Activated B cell treated with CpG ODN at 0.5 μM for 24 hours (primary cell): ENCODE measurements around the gene PTPN5. TPM values are rescaled to one million over a fixed set of nuclear protein-coding genes. Genes with fewer than 3 reads are reported as not detected.

ENCODE experiments used
- ATAC-seq: fragments of 200-7000 bp; cut with Tn5 transposase; one replicate; pipeline ENCODE4 v1.10.0; 2021; ENCODE audit warnings: low read depth, mild to moderate bottlenecking, moderate library complexity
- CTCF ChIA-PET: fragments of 350-600 bp; sonication (Branson Sonifier 250); formaldehyde crosslinking; loops from one replicate; lab custom pipeline; 2021; ENCODE audit warnings: antibody characterized with exemption; lab: Charles Lee
- POLR2A ChIA-PET: fragments of 350-600 bp; sonication (Branson Sonifier 250); formaldehyde crosslinking; loops from one replicate; lab custom pipeline; 2021; ENCODE audit warnings: antibody characterized with exemption; lab: Charles Lee
- DNase-seq: peaks from one replicate; pipeline ENCODE4 v3.0.0; 2022
- H3K27ac Mint-ChIP-seq: one replicate; pipeline ENCODE4 v1.8.0; 2020; ENCODE audit warnings: mixed read lengths
- H3K27me3 Mint-ChIP-seq: one replicate; pipeline ENCODE4 v1.8.0; 2021; ENCODE audit warnings: mixed read lengths
- H3K36me3 Mint-ChIP-seq: one replicate; pipeline ENCODE4 v1.8.0; 2021; ENCODE audit warnings: low read depth, mixed read lengths
- H3K4me1 Mint-ChIP-seq: one replicate; pipeline ENCODE4 v1.8.0; 2021; ENCODE audit warnings: mixed read lengths
- H3K4me3 Mint-ChIP-seq: one replicate; pipeline ENCODE4 v1.8.0; 2020; ENCODE audit warnings: mild to moderate bottlenecking, mixed read lengths
- H3K9me3 Mint-ChIP-seq: one replicate; pipeline ENCODE4 v1.8.0; 2020; ENCODE audit warnings: mixed read lengths
- intact Hi-C: fragments of 100-400 bp; cut with micrococcal nuclease; formaldehyde crosslinking; loops from one replicate; pipeline ENCODE4 v1.15.1; 2024
- total RNA-seq: library from RNA; stranded (reverse); gene quantifications from 2 replicates; pipeline ENCODE4 v1.2.3, GENCODE V29; 2022
- TF ChIP-seq, protein P1 (sequence below): fragments of 200-600 bp; IDR thresholded peaks from one replicate; pipeline ENCODE4 v1.8.0; 2022; ENCODE audit warnings: antibody characterized with exemption, mild to moderate bottlenecking

PTPN5 gene
- total RNA-seq, 1 donor from 2014 or later = not detected

DNA sequence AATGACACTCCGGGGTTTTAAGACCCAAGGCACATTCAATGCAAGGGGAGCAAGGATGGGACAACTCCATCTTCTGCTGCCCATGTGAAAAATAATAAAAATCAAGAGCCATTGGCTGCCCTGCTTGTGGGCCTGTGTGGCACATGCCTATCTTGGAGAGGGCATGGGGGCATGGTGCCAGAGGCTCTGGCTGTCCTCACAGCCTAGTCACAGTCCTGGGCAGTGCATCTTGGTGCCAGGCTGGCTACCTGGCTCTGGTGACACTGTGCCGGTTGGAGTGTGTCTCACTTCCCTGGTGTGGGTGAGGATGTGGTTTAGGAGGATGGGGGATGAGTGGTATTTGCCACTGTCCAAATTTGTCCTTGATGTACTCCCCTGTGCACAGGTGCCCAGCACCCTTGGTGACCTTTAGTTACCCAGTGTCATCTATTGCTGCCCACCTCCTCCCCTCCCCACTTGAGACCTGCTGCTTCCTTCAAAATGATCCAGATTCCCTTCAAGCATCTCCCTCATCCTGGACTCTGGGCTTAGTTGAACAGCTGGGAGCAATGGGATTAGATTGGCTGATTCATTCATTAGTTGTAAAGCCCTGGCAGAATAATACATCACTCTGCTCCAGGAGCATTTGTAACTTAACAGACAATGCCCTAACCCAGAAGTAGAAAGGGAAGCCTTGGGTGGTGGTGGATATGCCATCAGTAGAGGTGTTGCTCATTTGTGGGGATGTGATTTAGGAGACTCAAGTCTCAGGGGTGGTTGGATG lies 88.4 kb downstream of the PTPN5 start:
- ChIA-PET POLR2A (no interaction called here), CTCF (interaction anchor here (1.4 kb wide), 1 partner anchor 19 kb away, joined by 4 read pairs; no protein-coding TSS in a partner anchor)
- DNase-seq (no peak), ATAC-seq (no peak)
- no peak overlapping the region for H3K4me3 Mint-ChIP-seq
- peaks cover 34% of the 10 kb centered on the region for H3K4me1 Mint-ChIP-seq
- H3K27me3 Mint-ChIP-seq = peaks cover 14% of the 10 kb centered on the region
- no peaks in the 10 kb centered on the region for H3K36me3 Mint-ChIP-seq
- intact Hi-C loops = no loop called here
- TF ChIP-seq, protein P1, sequence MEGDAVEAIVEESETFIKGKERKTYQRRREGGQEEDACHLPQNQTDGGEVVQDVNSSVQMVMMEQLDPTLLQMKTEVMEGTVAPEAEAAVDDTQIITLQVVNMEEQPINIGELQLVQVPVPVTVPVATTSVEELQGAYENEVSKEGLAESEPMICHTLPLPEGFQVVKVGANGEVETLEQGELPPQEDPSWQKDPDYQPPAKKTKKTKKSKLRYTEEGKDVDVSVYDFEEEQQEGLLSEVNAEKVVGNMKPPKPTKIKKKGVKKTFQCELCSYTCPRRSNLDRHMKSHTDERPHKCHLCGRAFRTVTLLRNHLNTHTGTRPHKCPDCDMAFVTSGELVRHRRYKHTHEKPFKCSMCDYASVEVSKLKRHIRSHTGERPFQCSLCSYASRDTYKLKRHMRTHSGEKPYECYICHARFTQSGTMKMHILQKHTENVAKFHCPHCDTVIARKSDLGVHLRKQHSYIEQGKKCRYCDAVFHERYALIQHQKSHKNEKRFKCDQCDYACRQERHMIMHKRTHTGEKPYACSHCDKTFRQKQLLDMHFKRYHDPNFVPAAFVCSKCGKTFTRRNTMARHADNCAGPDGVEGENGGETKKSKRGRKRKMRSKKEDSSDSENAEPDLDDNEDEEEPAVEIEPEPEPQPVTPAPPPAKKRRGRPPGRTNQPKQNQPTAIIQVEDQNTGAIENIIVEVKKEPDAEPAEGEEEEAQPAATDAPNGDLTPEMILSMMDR = no peak
- no peak overlapping the region for H3K27ac Mint-ChIP-seq
- no peaks in the 10 kb centered on the region for H3K9me3 Mint-ChIP-seq

DNA sequence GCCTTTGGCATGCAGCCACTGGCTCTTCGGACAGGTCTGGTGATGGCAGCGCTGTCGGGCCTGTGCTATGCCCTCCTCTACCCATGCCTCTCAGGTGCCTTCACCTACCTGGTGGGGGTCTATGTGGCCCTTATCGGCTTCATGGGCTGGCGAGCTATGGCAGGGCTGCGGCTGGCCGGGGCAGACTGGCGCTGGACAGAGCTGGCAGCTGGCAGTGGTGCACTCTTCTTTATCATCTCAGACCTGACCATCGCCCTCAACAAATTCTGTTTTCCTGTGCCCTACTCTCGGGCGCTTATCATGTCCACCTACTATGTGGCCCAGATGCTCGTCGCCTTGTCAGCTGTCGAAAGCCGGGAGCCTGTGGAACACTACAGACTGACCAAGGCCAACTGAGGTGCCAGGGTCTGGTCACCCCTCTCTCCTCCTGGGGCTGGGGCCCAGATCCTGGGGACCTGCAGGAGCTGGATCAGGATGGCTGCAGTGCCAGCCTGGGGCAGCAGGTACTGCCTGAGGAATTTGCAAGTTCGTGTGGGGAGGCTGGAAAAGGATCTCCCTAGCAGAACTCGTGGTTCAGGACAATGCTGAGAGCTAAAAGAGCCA lies 89.9 kb downstream of the PTPN5 start:
- peaks cover 34% of the 10 kb centered on the region for H3K4me1 Mint-ChIP-seq
- TF ChIP-seq, protein P1 = no peak
- H3K36me3 Mint-ChIP-seq = no peaks in the 10 kb centered on the region
- no peak overlapping the region for H3K4me3 Mint-ChIP-seq
- DNase-seq (no peak), ATAC-seq (no peak)
- peaks cover 9% of the 10 kb centered on the region for H3K27me3 Mint-ChIP-seq
- intact Hi-C loops = no loop called here
- POLR2A ChIA-PET = no interaction called here
- no peaks in the 10 kb centered on the region for H3K9me3 Mint-ChIP-seq
- CTCF ChIA-PET = interaction anchor here (1.3 kb wide), 1 partner anchor 20 kb away, joined by 7 read pairs; no protein-coding TSS in a partner anchor
- no peak overlapping the region for H3K27ac Mint-ChIP-seq

DNA sequence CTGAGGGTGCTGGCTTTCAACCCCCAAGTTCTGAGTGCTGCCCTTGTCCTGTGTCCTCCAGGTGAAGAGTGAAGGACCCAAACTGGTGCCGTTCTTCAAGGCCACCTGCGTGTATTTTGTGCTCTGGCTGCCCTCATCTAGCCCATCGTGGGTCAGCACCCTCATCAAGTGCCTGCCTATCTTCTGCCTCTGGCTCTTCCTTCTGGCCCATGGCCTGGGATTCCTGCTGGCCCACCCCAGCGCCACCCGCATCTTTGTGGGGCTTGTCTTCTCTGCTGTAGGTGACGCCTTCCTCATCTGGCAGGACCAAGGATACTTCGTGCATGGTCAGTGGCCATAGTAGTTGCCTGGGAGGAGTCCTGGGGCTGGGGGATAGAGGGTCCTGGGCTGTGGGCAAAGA lies 90.7 kb downstream of the PTPN5 start:
- Mint-ChIP-seq H3K4me1 (peaks cover 28% of the 10 kb centered on the region), H3K27me3 (peaks cover 6% of the 10 kb centered on the region), H3K4me3 (peak overlapping the region; percentile 11), H3K9me3 (no peaks in the 10 kb centered on the region), H3K36me3 (no peaks in the 10 kb centered on the region), H3K27ac (no peak overlapping the region)
- DNase-seq (no peak), ATAC-seq (no peak)
- intact Hi-C loops = no loop called here
- TF ChIP-seq, protein P1 = no peak
- ChIA-PET CTCF (interaction anchor here (1.3 kb wide), 1 partner anchor 21 kb away, joined by 7 read pairs; no protein-coding TSS in a partner anchor), POLR2A (no interaction called here)

DNA sequence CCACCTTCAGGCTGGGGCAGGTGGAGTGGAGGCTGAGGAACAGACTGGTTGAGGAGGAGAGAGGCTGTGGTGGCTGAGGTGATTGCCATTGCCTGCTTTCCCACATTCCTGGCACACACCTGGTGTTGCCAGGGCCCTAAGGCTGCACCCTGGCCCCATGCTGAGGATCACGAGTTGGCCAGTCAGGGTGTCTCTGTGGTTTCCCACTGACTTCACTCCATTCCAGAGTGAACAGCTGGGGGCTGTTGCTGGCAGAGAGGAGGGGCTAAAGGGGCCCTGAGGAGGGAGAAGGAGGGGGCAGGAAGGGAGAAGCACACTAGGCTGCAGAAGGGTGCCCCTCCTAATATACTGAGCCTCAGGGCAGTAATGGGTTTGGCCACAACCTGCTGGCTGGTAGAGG lies 91.2 kb downstream of the PTPN5 start:
- Mint-ChIP-seq H3K4me3 (peak overlapping the region; percentile 80), H3K4me1 (peaks cover 23% of the 10 kb centered on the region), H3K36me3 (no peaks in the 10 kb centered on the region), H3K9me3 (no peaks in the 10 kb centered on the region), H3K27ac (no peak overlapping the region), H3K27me3 (peaks cover 6% of the 10 kb centered on the region)
- TF ChIP-seq, protein P1 = no peak
- intact Hi-C loops = no loop called here
- POLR2A ChIA-PET = no interaction called here
- ATAC-seq (no peak), DNase-seq (no peak)
- CTCF ChIA-PET = no interaction called here

DNA sequence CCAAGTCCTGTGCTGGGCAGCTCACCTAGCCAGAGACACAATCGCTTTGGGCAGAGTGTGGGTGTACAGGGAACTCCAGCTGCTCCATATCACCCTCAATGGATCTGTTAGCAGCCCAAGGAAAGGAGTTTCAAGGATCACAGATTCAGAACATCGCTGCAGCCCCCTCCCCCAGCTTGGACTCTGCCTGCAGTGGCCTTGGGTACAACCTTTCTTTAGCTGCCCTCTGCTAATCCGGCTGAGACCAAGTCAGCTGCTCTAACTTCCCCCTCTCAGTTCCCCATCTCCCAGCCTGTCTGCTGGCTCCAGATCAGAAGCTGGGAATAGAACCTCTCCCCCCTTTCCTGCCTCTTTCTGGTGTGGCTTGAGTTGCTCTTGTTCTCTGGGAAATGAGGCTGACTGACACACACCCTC lies 91.7 kb downstream of the PTPN5 start:
- Mint-ChIP-seq H3K4me3 (peak overlapping the region; percentile 80), H3K27ac (no peak overlapping the region), H3K27me3 (peaks cover 3% of the 10 kb centered on the region), H3K4me1 (peaks cover 18% of the 10 kb centered on the region), H3K36me3 (no peaks in the 10 kb centered on the region), H3K9me3 (no peaks in the 10 kb centered on the region)
- intact Hi-C loops = loop anchor here (2.0 kb wide), 2 partner anchors 111 to 687 kb away; partner anchors contain the start of genes SERGEF and UEVLD
- CTCF ChIA-PET = no interaction called here
- TF ChIP-seq, protein P1 = no peak
- ATAC-seq (no peak), DNase-seq (no peak)
- POLR2A ChIA-PET = no interaction called here
